ENCODE data around the gene INPP5D.

DNA sequence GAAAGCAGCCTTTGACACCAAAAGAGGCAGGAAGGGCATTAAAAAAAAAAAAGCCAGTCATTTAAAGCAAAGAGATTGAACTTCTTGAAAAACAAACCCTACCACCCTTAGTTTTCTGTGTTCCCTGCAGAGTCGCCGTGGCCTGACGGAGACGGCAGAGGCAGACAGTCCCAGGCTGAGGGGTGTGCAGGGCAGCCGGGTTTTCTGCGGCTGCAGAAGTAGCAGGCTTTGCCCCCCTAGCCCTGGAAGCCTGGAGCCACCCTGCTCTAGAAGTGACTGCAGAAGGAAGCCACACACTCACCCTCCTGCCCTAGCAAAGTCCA, 2.8 kb downstream of the INPP5D start:
- TF ChIP-seq CTCF (IDR thresholded peaks at IDR 0.05) (no peak), POLR2A (IDR thresholded peaks at IDR 0.05; ENCODE audit: low read length) (no peak), BCL3 (IDR thresholded peaks at IDR 0.05) (no peak), ESRRA (IDR thresholded peaks at IDR 0.05; ENCODE audit: borderline replicate concordance, low read length) (no peak), KDM1A (IDR thresholded peaks at IDR 0.05; ENCODE audit: low read depth) (no peak), REST (IDR thresholded peaks at IDR 0.05) (no peak), SREBF2 (IDR thresholded peaks at IDR 0.05) (no peak), ZFP36 (IDR thresholded peaks at IDR 0.05; ENCODE audit: borderline replicate concordance, partially characterized antibody) (no peak), CBX2 (IDR thresholded peaks at IDR 0.05; ENCODE audit: borderline replicate concordance, low read depth) (no peak), MYC (IDR thresholded peaks at IDR 0.05; ENCODE audit: borderline replicate concordance, low read length) (no peak)
- TF ChIP-seq, protein P1, sequence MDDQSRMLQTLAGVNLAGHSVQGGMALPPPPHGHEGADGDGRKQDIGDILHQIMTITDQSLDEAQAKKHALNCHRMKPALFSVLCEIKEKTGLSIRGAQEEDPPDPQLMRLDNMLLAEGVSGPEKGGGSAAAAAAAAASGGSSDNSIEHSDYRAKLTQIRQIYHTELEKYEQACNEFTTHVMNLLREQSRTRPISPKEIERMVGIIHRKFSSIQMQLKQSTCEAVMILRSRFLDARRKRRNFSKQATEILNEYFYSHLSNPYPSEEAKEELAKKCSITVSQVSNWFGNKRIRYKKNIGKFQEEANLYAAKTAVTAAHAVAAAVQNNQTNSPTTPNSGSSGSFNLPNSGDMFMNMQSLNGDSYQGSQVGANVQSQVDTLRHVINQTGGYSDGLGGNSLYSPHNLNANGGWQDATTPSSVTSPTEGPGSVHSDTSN (IDR thresholded peaks at IDR 0.05), result no peak

Data from A549 (cell line).